Caco-2 (cell line): ENCODE results near the gene MPP3. TPM values are rescaled to one million over a fixed set of nuclear protein-coding genes. Genes with fewer than 3 reads are reported as not detected.

ENCODE experiments used
- BruUV-seq: library from RNA; stranded (reverse); fragments of 400-500 nt; replicated peaks from 2 replicates; lab custom pipeline; 2021; lab: Mats Ljungman, UMichigan
- CTCF ChIA-PET: fragments of 300-600 bp; sonication (Branson Sonifier 250); formaldehyde crosslinking; loops from one replicate; lab custom pipeline; 2022; ENCODE audit warnings: antibody characterized with exemption; lab: Charles Lee
- POLR2A ChIA-PET: fragments of 300-600 bp; sonication (Branson Sonifier 250); formaldehyde crosslinking; loops from one replicate; lab custom pipeline; 2022; ENCODE audit warnings: antibody characterized with exemption; lab: Charles Lee
- DNase-seq, 2 experiments: peaks; one replicate each; pipeline versions ENCODE4 v3.0.0 to v3.0.0-alpha.2; 2020 to 2022
- H3K27me3 ChIP-seq: replicated peaks from 2 replicates; pipeline ENCODE4 v1.6.0; 2011; ENCODE audit warnings: low read length; ENCODE audit not compliant: control insufficient read depth, insufficient read depth
- H3K36me3 ChIP-seq: 2 replicates; pipeline ENCODE4 v1.5.1; 2011; ENCODE audit warnings: low read length; ENCODE audit not compliant: control insufficient read depth, insufficient read depth
- H3K4me1 ChIP-seq: fragments of 250-450 bp; sonication (Bioruptor Pico); 2 replicates; pipeline ENCODE4 v1.5.1; 2020; ENCODE audit warnings: mild to moderate bottlenecking
- H3K4me3 ChIP-seq: 2 replicates; pipeline ENCODE4 v1.5.1; 2011; ENCODE audit warnings: low read depth, mild to moderate bottlenecking, control low read depth, low read length
- H3K9me3 ChIP-seq: fragments of 250-450 bp; sonication (Bioruptor Pico); 2 replicates; pipeline ENCODE4 v1.5.1; 2020; ENCODE audit warnings: mild to moderate bottlenecking, moderate library complexity
- H3K27ac Mint-ChIP-seq: one replicate; pipeline ENCODE4 v1.8.0; 2022; ENCODE audit warnings: mixed read lengths; ENCODE audit not compliant: unreplicated experiment
- H3K27me3 Mint-ChIP-seq: one replicate; pipeline ENCODE4 v1.8.0; 2022; ENCODE audit warnings: mixed read lengths; ENCODE audit not compliant: insufficient read depth, unreplicated experiment
- H3K36me3 Mint-ChIP-seq: one replicate; pipeline ENCODE4 v1.8.0; 2022; ENCODE audit warnings: mild to moderate bottlenecking, mixed read lengths; ENCODE audit not compliant: insufficient read depth, unreplicated experiment
- H3K4me1 Mint-ChIP-seq: one replicate; pipeline ENCODE4 v1.8.0; 2022; ENCODE audit warnings: low read depth, mixed read lengths; ENCODE audit not compliant: unreplicated experiment
- H3K4me3 Mint-ChIP-seq: one replicate; pipeline ENCODE4 v1.8.0; 2022; ENCODE audit warnings: mild to moderate bottlenecking, moderate library complexity, mixed read lengths; ENCODE audit not compliant: unreplicated experiment
- H3K9me3 Mint-ChIP-seq: one replicate; pipeline ENCODE4 v1.8.0; 2022; ENCODE audit warnings: mixed read lengths; ENCODE audit not compliant: unreplicated experiment
- intact Hi-C: fragments of 100-400 bp; cut with micrococcal nuclease; formaldehyde crosslinking; loops from one replicate; pipeline ENCODE4 v1.10.0; 2022; ENCODE audit not compliant: unreplicated experiment
- total RNA-seq: library from RNA; stranded (reverse); gene quantifications from 2 replicates; pipeline ENCODE4 v1.2.3, GENCODE V29; 2022
- TF ChIP-seq, protein P1 (sequence below), 2 experiments: fragments of 200-600 bp in 1 of 2; IDR thresholded peaks; 1 replicate in 1 of 2; 2 replicates in 1 of 2; pipeline versions ENCODE4 v1.5.1 to v1.8.0; 2011 to 2022; ENCODE audit warnings: antibody characterized with exemption in 1 of 2, control low read depth in 1 of 2, inconsistent platforms in 1 of 2, low read depth in 1 of 2, low read length in 1 of 2, mild to moderate bottlenecking in 1 of 2, moderate library complexity in 1 of 2; ENCODE audit not compliant: insufficient read depth in 1 of 2, severe bottlenecking in 1 of 2, unreplicated experiment in 1 of 2

MPP3 gene
- total RNA-seq, 1 experiment from 2014 or later, result 7.9 TPM

DNA sequence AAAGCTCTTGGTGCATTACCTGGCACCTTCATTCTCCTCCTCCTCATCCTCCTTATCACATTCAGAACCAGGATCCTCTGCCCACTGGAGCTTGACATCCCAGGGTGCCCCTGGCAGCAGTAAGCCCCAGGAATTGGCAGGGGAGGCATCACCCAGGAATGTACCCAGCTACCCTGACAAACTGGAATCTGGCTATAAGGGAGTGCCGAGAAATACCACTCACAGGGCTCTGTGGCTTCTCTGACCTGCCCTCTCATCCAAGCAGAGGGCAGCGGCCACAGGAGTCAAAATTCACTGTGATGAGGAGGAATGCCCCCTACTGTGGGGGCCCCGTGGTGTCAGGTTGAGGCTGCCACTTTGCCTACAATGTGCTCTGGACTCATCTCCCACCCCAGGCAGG is 19.6 kb downstream of the MPP3 start:
- no TSS peak for BruUV-seq
- no peak overlapping the region for H3K4me3 Mint-ChIP-seq
- Histone ChIP-seq H3K4me3 (no peak overlapping the region), H3K9me3 (no peaks in the 10 kb centered on the region), H3K36me3 (no peaks in the 10 kb centered on the region), H3K27me3 (no peaks in the 10 kb centered on the region), H3K4me1 (peaks cover 6% of the 10 kb centered on the region; the same call in 1 of the 2 replicates)
- no peaks in the 10 kb centered on the region for H3K36me3 Mint-ChIP-seq
- POLR2A ChIA-PET, result no interaction called here
- no peaks in the 10 kb centered on the region for H3K27me3 Mint-ChIP-seq
- DNase-seq, result no peak
- TF ChIP-seq, protein P1, sequence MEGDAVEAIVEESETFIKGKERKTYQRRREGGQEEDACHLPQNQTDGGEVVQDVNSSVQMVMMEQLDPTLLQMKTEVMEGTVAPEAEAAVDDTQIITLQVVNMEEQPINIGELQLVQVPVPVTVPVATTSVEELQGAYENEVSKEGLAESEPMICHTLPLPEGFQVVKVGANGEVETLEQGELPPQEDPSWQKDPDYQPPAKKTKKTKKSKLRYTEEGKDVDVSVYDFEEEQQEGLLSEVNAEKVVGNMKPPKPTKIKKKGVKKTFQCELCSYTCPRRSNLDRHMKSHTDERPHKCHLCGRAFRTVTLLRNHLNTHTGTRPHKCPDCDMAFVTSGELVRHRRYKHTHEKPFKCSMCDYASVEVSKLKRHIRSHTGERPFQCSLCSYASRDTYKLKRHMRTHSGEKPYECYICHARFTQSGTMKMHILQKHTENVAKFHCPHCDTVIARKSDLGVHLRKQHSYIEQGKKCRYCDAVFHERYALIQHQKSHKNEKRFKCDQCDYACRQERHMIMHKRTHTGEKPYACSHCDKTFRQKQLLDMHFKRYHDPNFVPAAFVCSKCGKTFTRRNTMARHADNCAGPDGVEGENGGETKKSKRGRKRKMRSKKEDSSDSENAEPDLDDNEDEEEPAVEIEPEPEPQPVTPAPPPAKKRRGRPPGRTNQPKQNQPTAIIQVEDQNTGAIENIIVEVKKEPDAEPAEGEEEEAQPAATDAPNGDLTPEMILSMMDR (IDR thresholded peaks at IDR 0.05; ENCODE audit: insufficient read depth in 1 of 2, low read depth in 1 of 2, low read length in 1 of 2, severe bottlenecking in 1 of 2, unreplicated experiment in 1 of 2), result no peak
- CTCF ChIA-PET, result interaction anchor here (0.6 to 1.3 kb wide), 5 partner anchors 19 to 386 kb away, joined by 3 to 8 read pairs (median 4); partner anchors contain the start of genes ATXN7L3, DUSP3 and MPP3
- H3K27ac Mint-ChIP-seq, result no peak overlapping the region
- H3K9me3 Mint-ChIP-seq, result no peaks in the 10 kb centered on the region
- peaks cover 8% of the 10 kb centered on the region for H3K4me1 Mint-ChIP-seq
- intact Hi-C loops, result no loop called here

DNA sequence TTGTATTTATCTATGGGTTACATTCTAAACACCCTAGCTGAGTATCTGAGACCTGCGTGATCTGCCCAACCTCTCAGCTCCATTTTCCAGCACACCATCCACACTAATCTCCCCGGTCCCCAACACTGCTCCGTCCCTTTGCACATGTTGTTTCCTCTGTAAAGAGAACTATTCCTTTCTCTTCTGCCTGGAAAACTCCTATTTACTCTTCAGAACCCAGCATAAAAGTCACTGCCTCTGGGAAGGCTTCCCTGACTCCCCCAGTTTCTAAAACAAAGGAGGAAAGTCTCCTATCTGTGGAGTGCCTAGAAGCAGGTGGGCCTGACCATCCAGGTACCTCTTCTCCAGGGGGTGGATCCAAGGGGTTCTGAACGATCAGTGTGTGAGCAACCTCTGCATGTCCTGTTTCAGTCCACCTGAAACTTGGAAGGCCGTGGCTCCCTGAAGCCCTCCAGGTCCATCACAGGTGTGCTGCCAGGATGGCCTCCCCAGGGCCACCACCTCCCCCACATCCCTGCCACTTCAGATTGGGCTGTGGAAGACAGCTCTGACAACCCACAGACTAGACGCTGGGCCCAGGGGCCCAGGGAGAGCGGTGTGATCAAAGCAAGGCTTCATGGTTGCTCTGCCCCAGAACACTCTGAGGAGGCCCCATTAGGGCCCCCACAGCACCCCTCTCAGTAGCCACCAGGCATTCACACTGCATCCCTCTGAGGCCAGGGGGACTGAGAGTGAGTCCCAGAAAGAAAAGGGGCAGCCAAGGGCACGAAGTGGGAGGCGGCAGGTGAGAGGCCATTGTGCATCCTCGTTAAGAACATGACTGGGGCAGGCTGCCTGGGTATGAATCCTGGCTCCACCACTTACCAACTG is 20.3 kb downstream of the MPP3 start:
- BruUV-seq, result no TSS peak
- TF ChIP-seq, protein P1 (IDR thresholded peaks at IDR 0.05; ENCODE audit: insufficient read depth in 1 of 2, low read depth in 1 of 2, low read length in 1 of 2, severe bottlenecking in 1 of 2, unreplicated experiment in 1 of 2), result no peak
- CTCF ChIA-PET, result interaction anchor here (1.3 kb wide), 1 partner anchor 34 kb away, joined by 4 read pairs; the partner anchor contains the start of gene DUSP3

DNA sequence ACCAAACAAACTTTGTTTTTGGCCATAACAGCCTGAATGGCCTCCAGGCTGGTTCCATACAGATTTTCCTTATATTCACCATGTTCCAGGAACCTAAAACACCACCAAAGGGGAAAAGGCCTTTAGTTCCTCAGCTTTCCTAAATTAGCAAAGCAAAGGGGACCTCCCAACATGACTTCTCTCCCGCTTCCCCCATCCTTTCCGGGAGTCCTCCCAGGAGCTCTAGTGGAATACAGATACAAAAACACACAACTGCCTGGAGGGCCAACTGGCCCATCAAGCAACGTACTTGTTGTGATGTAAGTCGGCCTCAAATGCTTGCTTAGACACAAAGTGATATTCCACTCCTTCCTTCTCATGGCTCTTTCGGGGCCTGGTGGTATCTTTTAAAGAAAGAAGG is 22.1 kb downstream of the MPP3 start:
- Mint-ChIP-seq H3K27me3 (no peaks in the 10 kb centered on the region), H3K27ac (no peak overlapping the region), H3K4me1 (peaks cover 8% of the 10 kb centered on the region), H3K4me3 (no peak overlapping the region), H3K36me3 (no peaks in the 10 kb centered on the region), H3K9me3 (no peaks in the 10 kb centered on the region)
- Histone ChIP-seq H3K4me3 (no peak overlapping the region), H3K27me3 (no peaks in the 10 kb centered on the region), H3K36me3 (no peaks in the 10 kb centered on the region), H3K4me1 (peaks cover 6% of the 10 kb centered on the region; the same call in 1 of the 2 replicates), H3K9me3 (no peaks in the 10 kb centered on the region)
- CTCF ChIA-PET, result no interaction called here
- TF ChIP-seq, protein P1 (IDR thresholded peaks at IDR 0.05; ENCODE audit: insufficient read depth in 1 of 2, low read depth in 1 of 2, low read length in 1 of 2, severe bottlenecking in 1 of 2, unreplicated experiment in 1 of 2), result no peak
- no TSS peak for BruUV-seq
- POLR2A ChIA-PET, result no interaction called here
- DNase-seq, result no peak
- intact Hi-C loops, result no loop called here

More for the DNA sequence above, 20.3 kb downstream of the MPP3 start:
- Histone ChIP-seq H3K9me3 (no peaks in the 10 kb centered on the region), H3K36me3 (no peaks in the 10 kb centered on the region), H3K27me3 (no peaks in the 10 kb centered on the region), H3K4me1 (peaks cover 6% of the 10 kb centered on the region; the same call in 1 of the 2 replicates), H3K4me3 (no peak overlapping the region)
- intact Hi-C loops, result no loop called here
- DNase-seq, result no peak
- no peak overlapping the region for H3K4me3 Mint-ChIP-seq
- H3K27ac Mint-ChIP-seq, result no peak overlapping the region
- H3K9me3 Mint-ChIP-seq, result no peaks in the 10 kb centered on the region
- no peaks in the 10 kb centered on the region for H3K36me3 Mint-ChIP-seq
- no peaks in the 10 kb centered on the region for H3K27me3 Mint-ChIP-seq
- POLR2A ChIA-PET, result no interaction called here
- peaks cover 8% of the 10 kb centered on the region for H3K4me1 Mint-ChIP-seq
